Subcutaneous adipose tissue (tissue), 4 donors: ENCODE measurements around the gene ADAMTS16. TPM values are rescaled to one million over a fixed set of nuclear protein-coding genes. Genes with fewer than 3 reads are reported as not detected.

Experiments
- CTCF ChIP-seq: fragments of 450-650 bp; IDR thresholded peaks from one replicate; pipeline ENCODE4 v1.5.1; 2016; ENCODE audit warnings: low read depth, mild to moderate bottlenecking, control low read depth, antibody characterized with exemption, moderate library complexity
- total RNA-seq, 4 donors: library from RNA; depleted of rRNA; stranded (reverse); fragments of >200 nt; gene quantifications; one replicate each; pipeline ENCODE4 v1.1.0, GENCODE V29; 2016

ADAMTS16 gene
- total RNA-seq, 4 donors from 2014 or later = 0.66 to 2.0 (median 0.88) TPM

- TF ChIP-seq CTCF = no peak
These were observed 138.2 kb downstream of the ADAMTS16 start for GRCh38 chr5:5278201-5278814.

GRCh38 chr5:5278815-5279381 is 138.8 kb downstream of the ADAMTS16 start:
- no peak for TF ChIP-seq CTCF

- TF ChIP-seq CTCF = no peak
These were observed 145.8 kb downstream of the ADAMTS16 start for GRCh38 chr5:5285906-5286305.

GRCh38 chr5:5287419-5287818 is 147.3 kb downstream of the ADAMTS16 start:
- no peak for TF ChIP-seq CTCF

- TF ChIP-seq CTCF = no peak
These were observed 148.1 kb downstream of the ADAMTS16 start for GRCh38 chr5:5288201-5288600.

- TF ChIP-seq CTCF = no peak
These were observed 149.4 kb downstream of the ADAMTS16 start for GRCh38 chr5:5289537-5289936.

- no peak for TF ChIP-seq CTCF
These were observed 150.7 kb downstream of the ADAMTS16 start for GRCh38 chr5:5290674-5291334.
